Stimulated activated CD4-positive, alpha-beta T cell treated with anti-CD3 and anti-CD28 coated beads, Interleukin-12 subunit alpha, Interleukin-12 subunit beta, amount 100 ng/mL, for 48 hours (primary cell): ENCODE results near the gene SCYL3.

ENCODE experiments used
- DNase-seq, 3 donors: peaks; one replicate each; pipeline ENCODE4 v3.0.0-alpha.2; 2020; ENCODE audit warnings: low read depth in 2 of 3, low spot score in 1 of 3

The SCYL3 gene

GRCh38 chr1:169901115-169901514 lies 7.4 kb upstream of the SCYL3 start:
- no peak for DNase-seq

- DNase-seq = no peak
Measured at GRCh38 chr1:169900571-169900970, 6.9 kb upstream of the SCYL3 start.

GRCh38 chr1:169899519-169900217 lies 6.0 kb upstream of the SCYL3 start:
- DNase-seq = no peak

- no peak for DNase-seq
Measured at GRCh38 chr1:169896013-169896412, 2.3 kb upstream of the SCYL3 start.

- no peak for DNase-seq
Measured at GRCh38 chr1:169894424-169895145, 889 bp upstream of the SCYL3 start.

- DNase-seq = peak in 1 of 3 donors; percentile 7
Measured at GRCh38 chr1:169892927-169893644, 610 bp downstream of the SCYL3 start.

- no peak for DNase-seq
Measured at GRCh38 chr1:169892176-169892926, 1.3 kb downstream of the SCYL3 start.

- no peak for DNase-seq
Measured at GRCh38 chr1:169891539-169891885, 2.2 kb downstream of the SCYL3 start.

- peak in 2 of 3 donors; percentile 15 to 37 for DNase-seq
Measured at GRCh38 chr1:169890761-169891538, 2.7 kb downstream of the SCYL3 start.

GRCh38 chr1:169889871-169890270 lies 3.8 kb downstream of the SCYL3 start:
- DNase-seq = no peak

- no peak for DNase-seq
Measured at GRCh38 chr1:169886931-169887330, 6.8 kb downstream of the SCYL3 start.

- no peak for DNase-seq
Measured at GRCh38 chr1:169886422-169886821, 7.3 kb downstream of the SCYL3 start.

GRCh38 chr1:169885207-169885606 lies 8.5 kb downstream of the SCYL3 start:
- DNase-seq = no peak

- no peak for DNase-seq
Measured at GRCh38 chr1:169884634-169885033, 9.1 kb downstream of the SCYL3 start.

- no peak for DNase-seq
Measured at GRCh38 chr1:169882039-169882511, 11.6 kb downstream of the SCYL3 start.

- no peak for DNase-seq
Measured at GRCh38 chr1:169879034-169879840, 14.5 kb downstream of the SCYL3 start.

GRCh38 chr1:169878498-169878897 lies 15.2 kb downstream of the SCYL3 start:
- DNase-seq = no peak

GRCh38 chr1:169877800-169878491 lies 15.8 kb downstream of the SCYL3 start:
- DNase-seq = no peak

GRCh38 chr1:169874229-169874628 lies 19.5 kb downstream of the SCYL3 start:
- DNase-seq = no peak
